IPS-20b (cell line): Measurements from ENCODE around the gene RIBC2.
"Not testable (repeated sequence)": the region's sequence is repeated elsewhere in the genome, so short reads cannot be mapped to it uniquely, and the experiment has no call there.

Source experiments
- H3K27ac ChIP-seq: one replicate; pipeline ENCODE4 v1.5.1; 2013; ENCODE audit warnings: low read length
- H3K27me3 ChIP-seq: 2 replicates; pipeline ENCODE4 v1.6.1; 2013; ENCODE audit warnings: mild to moderate bottlenecking, low read length, inconsistent platforms; ENCODE audit not compliant: insufficient read depth
- H3K36me3 ChIP-seq: 2 replicates; pipeline ENCODE4 v1.6.1; 2013; ENCODE audit warnings: low read depth, mild to moderate bottlenecking, inconsistent platforms, low read length, moderate library complexity; ENCODE audit not compliant: insufficient read depth
- H3K4me1 ChIP-seq: 2 replicates; pipeline ENCODE4 v1.6.1; 2013; ENCODE audit warnings: mild to moderate bottlenecking, control low read depth, inconsistent platforms, low read length, moderate library complexity; ENCODE audit not compliant: insufficient read depth
- H3K4me3 ChIP-seq: 2 replicates; pipeline ENCODE4 v1.5.1; 2013; ENCODE audit warnings: mild to moderate bottlenecking, low read length, inconsistent platforms
- H3K9ac ChIP-seq: 2 replicates; pipeline ENCODE4 v1.6.1; 2013; ENCODE audit warnings: low read depth, mild to moderate bottlenecking, inconsistent platforms, low read length, moderate library complexity
- H3K9me3 ChIP-seq: 2 replicates; pipeline ENCODE4 v1.6.1; 2013; ENCODE audit warnings: mild to moderate bottlenecking, low read depth, low read length, inconsistent platforms; ENCODE audit not compliant: insufficient read depth

The RIBC2 gene

DNA sequence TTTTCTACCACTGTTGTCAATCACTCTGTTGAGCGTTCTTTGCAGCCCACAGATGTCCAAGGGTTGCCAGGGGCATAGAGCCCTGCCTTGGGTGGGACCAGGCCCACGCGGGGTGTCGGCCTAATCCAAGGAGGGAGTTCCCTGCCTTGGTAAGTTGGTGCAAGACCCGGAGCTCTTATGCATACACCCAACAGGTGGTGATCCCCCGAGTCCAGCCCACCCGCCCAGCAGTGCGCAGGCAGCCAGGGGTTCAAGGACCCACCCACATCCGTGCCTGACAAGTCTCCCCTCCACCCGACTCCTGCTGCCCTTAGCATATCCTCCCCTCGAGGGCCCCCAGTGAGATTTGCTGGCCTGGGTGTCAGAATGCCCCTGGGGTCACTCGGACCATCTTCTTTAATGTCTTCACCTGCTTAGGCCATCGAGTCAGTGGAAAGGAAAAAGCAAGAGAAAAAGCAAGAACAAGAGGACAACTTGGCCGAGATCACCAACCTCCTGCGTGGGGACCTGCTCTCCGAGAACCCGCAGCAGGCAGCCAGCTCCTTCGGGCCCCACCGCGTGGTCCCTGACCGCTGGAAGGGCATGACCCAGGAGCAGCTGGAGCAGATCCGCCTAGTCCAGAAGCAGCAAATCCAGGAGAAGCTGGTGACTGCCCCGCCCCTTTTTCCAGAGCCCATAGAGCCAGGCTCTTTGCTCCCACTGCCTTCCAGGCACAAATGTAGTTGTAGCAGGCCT is 12.2 kb downstream of the RIBC2 start:
- Histone ChIP-seq H3K9ac (no peak overlapping the region), H3K4me1 (no peaks in the 10 kb centered on the region), H3K9me3 (no peaks in the 10 kb centered on the region), H3K4me3 (no peak overlapping the region), H3K27me3 (no peaks in the 10 kb centered on the region), H3K27ac (no peak overlapping the region), H3K36me3 (no peaks in the 10 kb centered on the region)

DNA sequence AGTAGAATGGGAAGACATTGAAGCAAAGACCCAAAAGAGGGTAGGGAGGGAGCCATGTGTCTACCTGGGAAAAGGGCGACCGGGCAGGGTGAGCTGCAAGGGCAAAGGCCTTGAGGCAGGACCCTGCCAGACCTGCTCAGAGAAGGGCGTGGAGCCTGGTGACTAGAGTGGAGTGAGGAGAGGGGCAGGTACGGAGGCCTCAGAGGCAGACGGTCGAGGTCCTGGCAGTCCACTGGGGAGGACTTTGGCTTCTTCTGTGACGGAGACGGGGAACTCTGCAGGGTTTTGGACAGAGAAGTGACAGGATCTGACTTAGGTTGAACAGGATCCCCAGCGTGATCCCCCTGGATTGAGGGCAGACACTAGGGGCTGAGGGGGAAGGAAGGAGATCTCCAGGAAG is 12.9 kb downstream of the RIBC2 start:
- H3K4me1 ChIP-seq, result no peaks in the 10 kb centered on the region
- no peak overlapping the region for H3K27ac ChIP-seq
- no peak overlapping the region for H3K4me3 ChIP-seq
- H3K36me3 ChIP-seq, result no peaks in the 10 kb centered on the region
- no peaks in the 10 kb centered on the region for H3K9me3 ChIP-seq
- H3K27me3 ChIP-seq, result no peaks in the 10 kb centered on the region
- H3K9ac ChIP-seq, result no peak overlapping the region

DNA sequence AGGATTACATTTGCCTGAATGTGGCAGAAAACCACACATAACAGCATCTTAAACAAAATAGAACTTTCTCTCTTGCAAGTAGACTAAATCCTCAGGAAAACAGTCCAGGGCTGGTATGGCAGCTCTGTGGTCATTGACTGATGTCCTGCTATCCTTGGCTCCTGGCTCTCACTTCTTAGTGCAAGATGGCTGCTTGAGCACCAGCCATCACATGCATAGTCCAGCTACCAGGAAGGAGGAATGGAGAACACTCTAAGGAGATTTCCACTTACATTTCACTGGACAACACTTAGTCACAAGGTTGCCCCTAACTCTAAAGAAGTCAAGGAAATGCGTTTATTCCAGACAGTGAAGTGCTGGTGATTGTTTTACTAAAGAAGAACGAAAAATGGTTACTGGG is 13.6 kb downstream of the RIBC2 start:
- Histone ChIP-seq H3K27me3 (no peaks in the 10 kb centered on the region), H3K36me3 (no peaks in the 10 kb centered on the region), H3K4me1 (no peaks in the 10 kb centered on the region), H3K9me3 (no peaks in the 10 kb centered on the region), H3K4me3 (no peak overlapping the region), H3K27ac (no peak overlapping the region), H3K9ac (no peak overlapping the region)

DNA sequence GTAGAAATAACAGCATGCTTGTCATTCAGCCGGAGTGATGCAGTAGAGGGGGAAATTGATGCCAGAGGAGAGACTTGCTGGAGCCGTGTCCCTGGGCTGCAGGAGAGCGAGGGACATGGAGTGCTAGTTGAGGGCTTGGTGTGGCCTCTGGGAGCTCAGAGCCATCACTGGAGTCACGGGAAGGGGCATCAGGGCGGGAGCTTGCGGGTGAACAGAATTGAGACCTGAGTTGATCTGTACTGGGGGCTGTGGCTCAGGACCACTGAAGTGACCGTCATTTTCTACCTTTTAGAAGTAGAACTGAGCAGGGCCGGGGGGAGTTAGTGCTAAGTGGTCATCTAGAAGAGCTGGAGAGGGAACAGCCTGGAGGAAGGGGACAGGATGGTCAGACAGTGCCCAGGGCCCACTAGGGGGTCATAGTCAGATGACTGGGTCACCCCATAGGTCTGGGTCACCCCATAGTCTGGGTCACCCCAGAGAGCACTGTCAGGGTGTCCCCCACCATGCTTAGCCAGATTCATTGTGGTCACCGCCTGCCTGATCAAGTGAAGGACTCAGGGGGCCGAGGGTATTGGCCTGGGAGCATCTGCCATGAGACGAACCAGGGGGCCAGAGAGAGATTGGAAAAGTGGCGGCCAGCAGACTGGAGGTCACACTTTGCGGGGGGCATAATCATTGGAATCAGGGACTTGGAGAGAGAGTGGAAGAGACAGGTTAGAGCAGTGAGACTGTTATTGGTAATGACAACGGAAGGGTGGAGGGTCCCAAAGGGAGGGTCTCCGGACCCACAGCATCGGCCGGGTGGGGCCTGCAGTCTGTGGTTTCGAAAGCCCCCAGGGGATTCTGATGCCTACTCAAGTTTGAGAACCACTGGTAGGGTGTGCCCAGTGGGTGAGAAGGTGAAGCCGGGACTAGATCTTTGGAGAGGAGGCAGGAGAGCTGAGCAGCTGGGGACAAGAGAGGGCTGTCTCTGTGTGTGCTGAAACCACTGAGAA is 15.2 kb downstream of the RIBC2 start:
- Histone ChIP-seq H3K9me3 (no peaks in the 10 kb centered on the region), H3K27me3 (no peaks in the 10 kb centered on the region), H3K9ac (no peak overlapping the region), H3K4me1 (no peaks in the 10 kb centered on the region), H3K36me3 (no peaks in the 10 kb centered on the region), H3K27ac (no peak overlapping the region), H3K4me3 (no peak overlapping the region)

DNA sequence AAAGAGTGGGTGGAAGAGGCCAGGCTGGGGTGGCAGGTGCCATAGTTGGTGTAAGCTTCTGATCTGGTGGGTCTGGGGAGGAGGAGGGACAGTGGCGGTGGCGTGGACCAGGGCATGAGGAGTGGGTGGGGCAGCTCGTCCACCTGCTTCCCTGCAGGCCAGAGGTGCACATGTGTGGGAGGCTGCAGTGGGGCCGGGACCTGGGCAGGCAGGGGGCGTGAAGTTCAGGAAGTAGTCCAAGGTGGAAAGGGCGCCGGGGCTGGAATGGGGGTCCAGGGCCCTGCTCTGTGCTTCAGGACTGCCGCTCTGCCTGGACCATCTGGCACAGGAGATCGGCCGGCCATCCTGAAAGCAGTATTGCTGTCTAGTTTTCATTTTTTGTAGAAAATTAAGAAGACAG is 15.9 kb downstream of the RIBC2 start:
- no peak overlapping the region for H3K9ac ChIP-seq
- H3K27ac ChIP-seq, result no peak overlapping the region
- H3K4me3 ChIP-seq, result no peak overlapping the region
- no peaks in the 10 kb centered on the region for H3K4me1 ChIP-seq
- no peaks in the 10 kb centered on the region for H3K36me3 ChIP-seq
- no peaks in the 10 kb centered on the region for H3K27me3 ChIP-seq
- H3K9me3 ChIP-seq, result no peaks in the 10 kb centered on the region

DNA sequence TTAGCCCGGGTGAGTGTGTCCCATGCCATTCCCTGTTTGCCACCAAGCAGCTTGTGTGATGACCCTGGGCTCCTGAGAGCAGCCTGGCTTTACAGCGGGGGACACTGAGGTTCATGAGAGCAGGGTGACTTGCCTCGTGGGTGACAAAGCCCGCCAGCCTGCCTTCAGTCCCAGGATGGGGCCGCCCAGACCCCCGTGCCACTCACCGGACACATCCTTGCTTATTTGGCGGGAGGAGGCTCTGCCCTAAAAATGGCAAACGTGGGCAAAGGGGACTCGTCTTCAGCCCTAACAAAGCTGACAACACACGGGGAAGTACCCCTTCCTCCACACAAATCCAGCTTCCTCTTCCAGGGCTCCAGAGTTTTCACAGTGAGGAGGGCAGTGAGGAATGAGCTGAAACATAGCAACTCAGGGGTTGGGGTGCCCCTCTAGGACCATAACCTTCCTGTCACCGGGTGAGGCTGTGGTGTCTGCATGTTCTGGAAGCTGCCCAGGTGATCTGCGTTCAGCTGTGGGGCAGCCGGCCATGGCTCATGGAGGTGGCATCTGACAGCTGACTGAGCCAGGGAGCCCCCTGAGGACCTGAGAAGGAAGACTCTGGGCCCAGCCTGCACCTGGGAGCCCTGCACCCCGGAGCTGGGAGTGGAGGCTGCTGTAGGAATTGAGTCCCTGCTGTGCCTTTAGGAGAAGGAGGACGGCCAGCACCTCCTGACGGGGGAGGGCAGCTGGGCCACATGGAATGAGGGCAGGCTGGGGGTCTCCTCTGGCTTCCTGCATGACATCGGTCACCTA is 16.7 kb downstream of the RIBC2 start:
- Histone ChIP-seq H3K4me3 (no peak overlapping the region), H3K9me3 (no peaks in the 10 kb centered on the region), H3K27ac (no peak overlapping the region), H3K4me1 (no peaks in the 10 kb centered on the region; the same call in 1 of the 2 replicates), H3K9ac (no peak overlapping the region), H3K36me3 (no peaks in the 10 kb centered on the region), H3K27me3 (no peaks in the 10 kb centered on the region)

DNA sequence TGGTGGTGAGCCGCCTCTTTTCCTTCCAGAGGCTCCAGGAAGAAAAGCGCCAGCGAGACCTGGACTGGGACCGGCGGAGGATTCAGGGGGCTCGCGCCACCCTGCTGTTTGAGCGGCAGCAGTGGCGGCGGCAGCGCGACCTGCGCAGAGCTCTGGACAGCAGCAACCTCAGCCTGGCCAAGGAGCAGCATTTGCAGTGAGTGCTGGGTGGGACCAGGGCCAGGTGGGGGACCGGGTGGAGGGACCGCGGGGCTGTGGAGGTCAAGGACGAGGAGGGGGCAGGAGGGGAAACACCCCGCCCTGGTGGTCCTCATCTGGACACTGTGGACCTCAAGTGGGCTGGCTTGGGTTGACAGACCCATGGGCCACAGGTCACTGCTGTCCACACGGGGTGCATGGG is 17.4 kb downstream of the RIBC2 start:
- no peaks in the 10 kb centered on the region for H3K27me3 ChIP-seq
- H3K9ac ChIP-seq, result no peak overlapping the region
- no peaks in the 10 kb centered on the region; the same call in 1 of the 2 replicates for H3K4me1 ChIP-seq
- H3K4me3 ChIP-seq, result no peak overlapping the region
- no peaks in the 10 kb centered on the region for H3K36me3 ChIP-seq
- H3K9me3 ChIP-seq, result no peaks in the 10 kb centered on the region
- H3K27ac ChIP-seq, result no peak overlapping the region

DNA sequence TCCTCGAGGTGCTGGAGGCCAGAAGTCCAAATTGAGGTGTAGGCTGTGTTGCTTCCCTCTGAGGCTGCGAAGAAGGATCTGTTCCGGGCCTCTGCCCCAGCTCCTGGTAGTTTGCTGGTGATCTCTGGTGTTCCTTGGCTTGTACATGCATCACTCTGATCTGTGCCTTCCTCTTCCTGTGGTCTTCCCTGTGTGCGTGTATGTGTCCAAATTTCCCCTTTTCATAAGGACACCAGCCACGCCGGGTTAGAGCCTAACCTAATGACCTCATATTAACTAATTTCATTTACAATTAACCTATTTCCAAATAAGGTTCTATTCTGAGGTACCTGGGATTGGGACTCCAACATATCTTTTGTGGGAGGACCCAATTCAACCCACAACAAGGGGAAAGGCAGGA is 21.5 kb downstream of the RIBC2 start:
- H3K36me3 ChIP-seq, result no peaks in the 10 kb centered on the region
- no peaks in the 10 kb centered on the region; the same call in 1 of the 2 replicates for H3K4me1 ChIP-seq
- peak overlapping the region; percentile 20; the same call in 1 of the 2 replicates for H3K9ac ChIP-seq
- H3K9me3 ChIP-seq, result no peaks in the 10 kb centered on the region
- no peak overlapping the region for H3K27ac ChIP-seq
- H3K4me3 ChIP-seq, result no peak overlapping the region
- H3K27me3 ChIP-seq, result no peaks in the 10 kb centered on the region

DNA sequence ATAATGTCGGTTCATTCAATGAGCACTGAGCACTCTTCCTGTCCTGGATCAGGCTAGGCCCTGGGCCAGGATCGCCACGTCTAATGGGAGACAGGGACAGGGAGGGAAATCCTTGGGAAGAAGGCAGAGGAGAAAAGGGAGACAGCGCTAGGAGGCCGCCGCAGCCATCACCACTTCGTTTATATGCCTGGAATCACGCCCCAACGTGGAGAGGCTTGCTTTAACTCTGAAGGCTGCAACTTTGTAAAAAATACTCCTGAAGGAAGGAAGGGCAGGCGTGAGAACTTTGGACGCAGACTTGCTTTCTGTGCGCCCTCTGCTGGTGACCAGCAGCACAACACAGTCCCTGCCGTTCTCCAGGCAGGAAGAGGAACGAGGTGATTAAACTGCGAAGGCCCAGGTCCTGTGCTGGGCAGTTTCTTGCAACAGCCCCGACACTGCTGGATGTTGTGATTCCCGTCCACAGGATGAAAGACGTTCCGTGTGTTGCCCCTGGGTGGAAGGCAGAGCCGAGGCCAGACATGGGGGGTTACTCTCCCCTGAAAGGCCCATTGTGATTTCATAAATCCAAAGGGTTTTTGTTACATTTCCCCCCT is 22.1 kb downstream of the RIBC2 start:
- Histone ChIP-seq H3K4me1 (no peaks in the 10 kb centered on the region; the same call in 1 of the 2 replicates), H3K9me3 (no peaks in the 10 kb centered on the region), H3K36me3 (no peaks in the 10 kb centered on the region), H3K4me3 (no peak overlapping the region), H3K9ac (peak overlapping the region; percentile 20; the same call in 1 of the 2 replicates), H3K27ac (no peak overlapping the region), H3K27me3 (no peaks in the 10 kb centered on the region)

DNA sequence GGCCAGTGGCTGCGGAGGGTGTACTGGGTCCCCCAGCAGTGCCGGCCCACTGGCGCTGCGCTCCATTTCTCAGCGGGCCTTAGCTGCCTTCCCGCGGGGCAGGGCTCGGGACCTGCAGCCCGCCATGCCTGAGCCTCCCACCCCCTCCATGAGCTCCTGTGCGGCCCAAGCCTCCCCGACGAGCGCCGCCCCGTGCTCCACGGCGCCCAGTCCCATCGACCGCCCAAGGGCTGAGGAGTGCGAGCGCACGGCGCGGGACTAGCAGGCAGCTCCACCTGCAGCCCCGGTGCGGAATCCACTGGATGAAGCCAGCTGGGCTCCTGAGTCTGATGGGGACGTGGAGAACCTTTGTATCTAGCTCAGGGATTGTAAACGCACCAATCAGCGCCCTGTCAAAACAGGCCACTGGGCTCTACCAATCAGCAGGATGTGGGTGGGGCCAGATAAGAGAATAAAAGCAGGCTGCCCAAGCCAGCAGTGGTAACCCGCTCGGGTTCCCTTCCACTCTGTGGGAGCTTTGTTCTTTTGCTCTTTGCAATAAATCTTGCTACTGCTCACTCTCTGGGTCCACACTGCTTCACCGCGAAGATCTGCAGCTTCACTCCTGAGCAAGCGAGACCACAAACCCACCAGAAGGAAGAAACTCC is 23.5 kb downstream of the RIBC2 start:
- not testable (repeated sequence) for H3K36me3 ChIP-seq, H3K27ac ChIP-seq, H3K9me3 ChIP-seq, H3K4me3 ChIP-seq, H3K4me1 ChIP-seq, H3K27me3 ChIP-seq, H3K9ac ChIP-seq

DNA sequence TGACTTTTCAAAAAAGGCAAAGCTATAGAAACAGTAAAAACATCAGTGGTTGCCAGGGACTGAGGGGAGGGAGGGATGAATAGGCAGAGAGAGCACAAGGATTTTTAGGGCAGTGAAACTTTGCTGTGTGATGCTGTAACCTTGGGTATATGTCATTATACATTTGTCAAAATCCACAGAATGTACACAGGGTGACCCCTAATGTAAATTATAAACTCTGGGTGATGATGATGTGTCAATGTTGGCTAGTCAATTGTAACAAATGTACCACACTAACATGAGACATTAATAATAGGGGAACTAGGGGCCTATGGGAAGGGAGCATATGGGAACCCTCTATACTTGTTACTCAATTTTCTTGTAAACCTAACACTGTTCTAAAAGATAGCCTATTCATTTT is 24.8 kb downstream of the RIBC2 start:
- Histone ChIP-seq H3K27ac (no peak overlapping the region), H3K4me3 (no peak overlapping the region), H3K36me3 (no peaks in the 10 kb centered on the region), H3K27me3 (no peaks in the 10 kb centered on the region), H3K4me1 (no peaks in the 10 kb centered on the region; the same call in 1 of the 2 replicates), H3K9me3 (no peaks in the 10 kb centered on the region), H3K9ac (no peak overlapping the region)
